Measurements from ENCODE around the gene PODN. TPM values are rescaled to one million over a fixed set of nuclear protein-coding genes. Genes with fewer than 3 reads are reported as not detected.

The PODN gene
- total and polyA plus RNA-seq, 2 donors (not counting 3 experiments of a cell fraction or from before 2014, with no cell fraction given) = 1.3 to 1.5 TPM

- BruUV-seq (replicated peaks) = no TSS peak
- FAIRE-seq (no peak), DNase-seq (ENCODE audit: low read depth, low spot score) (peak; percentile 26)
- intact Hi-C loops (cut with micrococcal nuclease) = loop anchor here (2.0 kb wide), 2 partner anchors 31 to 89 kb away; partner anchors contain the start of gene SCP2
- peak overlapping the region; percentile 61 for H3K9ac ChIP-seq (replicated peaks; ENCODE audit: extremely low read depth, insufficient read depth, low read length)
- TF ChIP-seq EZH2 (IDR thresholded peaks at IDR 0.05; ENCODE audit: borderline replicate concordance, low read depth, low read length, severe bottlenecking) (no peak), POLR2A (IDR thresholded peaks at IDR 0.05; ENCODE audit: low read depth, low read length) (no peak), POLR2AphosphoS5 (IDR thresholded peaks at IDR 0.05; ENCODE audit: insufficient read depth, low read depth, low read length) (no peak), JUN (IDR thresholded peaks at IDR 0.05; ENCODE audit: borderline replicate concordance, insufficient read depth, insufficient read length, low read depth) (no peak), MYC (IDR thresholded peaks at IDR 0.05; ENCODE audit: low read depth, low read length) (no peak), GATA2 (IDR thresholded peaks at IDR 0.05; ENCODE audit: insufficient read depth, insufficient read length, low read depth, low read length) (no peak), MAX (IDR thresholded peaks at IDR 0.05; ENCODE audit: insufficient read depth, insufficient read length) (no peak), CTCF (IDR thresholded peaks at IDR 0.05; ENCODE audit: extremely low read depth in 1 of 2, insufficient read depth in 1 of 2, low read depth in 1 of 2, low read length in 2 of 2) (no peak), FOS (IDR thresholded peaks at IDR 0.05; ENCODE audit: borderline replicate concordance, insufficient read depth, low read length) (no peak)
- H3K4me3 ChIP-seq (replicated peaks in 1 of 3; ENCODE audit: insufficient read depth in 1 of 3, low read depth in 1 of 3, low read length in 3 of 3) = peak overlapping the region; percentile 59 to 78 (median 73)
- no peaks in the 10 kb centered on the region for H4K20me1 ChIP-seq (replicated peaks; ENCODE audit: control insufficient read depth, extremely low read depth, insufficient read depth, low read length)
- dilution Hi-C loops (cut with MboI; ENCODE audit: extremely low pct_ligation_motif_present, low sequenced_read_pairs) = no loop called here
- H3K27ac ChIP-seq (ENCODE audit: insufficient read depth, low read depth, low read length) = no peak overlapping the region
- peak overlapping the region; percentile 89 for H3K4me2 ChIP-seq (ENCODE audit: insufficient read depth, low read length)
- no peaks in the 10 kb centered on the region for H3K9me3 ChIP-seq (replicated peaks; ENCODE audit: control insufficient read depth, insufficient read depth, low read length)
- ChIA-PET CTCF (interaction anchor here (1.2 to 2.0 kb wide), 3 partner anchors 11 to 167 kb away, joined by 3 to 8 read pairs (median 5); no protein-coding TSS in a partner anchor), POLR2A (no interaction called here)
- peaks cover 7% of the 10 kb centered on the region for H3K4me1 ChIP-seq (ENCODE audit: control insufficient read depth, extremely low read depth, insufficient read depth, low read length)
- H3K27me3 ChIP-seq (ENCODE audit: control insufficient read depth in 2 of 2, insufficient read depth in 2 of 2, low read length in 2 of 2) = no peaks in the 10 kb centered on the region
- H3K79me2 ChIP-seq (ENCODE audit: control insufficient read depth, insufficient read depth, low read length) = peaks cover 17% of the 10 kb centered on the region
- no peaks in the 10 kb centered on the region for H3K36me3 ChIP-seq (ENCODE audit: control insufficient read depth in 2 of 2, extremely low read depth in 1 of 2, insufficient read depth in 2 of 2, low read length in 2 of 2)
- peak overlapping the region; percentile 34 for H2AFZ ChIP-seq (ENCODE audit: low read depth, low read length)
- peaks cover 3% of the 10 kb centered on the region for H3K9me1 ChIP-seq (replicated peaks; ENCODE audit: control insufficient read depth, extremely low read depth, insufficient read depth, low read length)
Observed at GRCh38 chr1:53015508-53015860, 46.5 kb upstream of the PODN start.
